Midbrain (tissue), 1 donor: ENCODE measurements around the gene GPT2.

ENCODE experiments used
- DNase-seq: peaks from one replicate; lab custom pipeline; 2025; lab: John Stamatoyannopoulos, UW

Gene GPT2

DNA sequence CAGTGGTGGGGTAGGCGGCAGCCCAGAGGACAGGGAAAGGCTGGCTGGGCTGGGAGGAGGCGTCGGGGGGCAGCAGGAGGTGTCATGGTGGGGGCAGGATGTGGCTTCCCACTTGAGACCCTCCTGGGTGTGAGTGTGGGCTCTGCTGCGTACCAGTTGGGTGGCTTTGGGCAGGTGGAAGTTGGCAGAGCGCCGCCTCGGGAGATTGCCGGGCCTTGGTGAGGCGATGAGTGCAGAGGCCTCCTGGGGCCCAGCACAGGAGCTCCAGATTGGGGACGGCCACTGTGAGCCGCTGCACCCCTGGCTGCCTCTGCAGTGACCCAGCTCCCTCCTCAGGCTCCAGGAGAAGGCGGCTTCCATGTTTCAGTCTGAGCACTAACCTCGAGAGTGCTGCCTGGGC, 13.8 kb downstream of the GPT2 start:
- no peak for DNase-seq

- DNase-seq = no peak
These were observed 15.4 kb downstream of the GPT2 start for GRCh38 chr16:46899443-46900143.

- DNase-seq = no peak
These were observed 16.5 kb downstream of the GPT2 start for GRCh38 chr16:46900455-46901235.

- no peak for DNase-seq
These were observed 17.5 kb downstream of the GPT2 start for GRCh38 chr16:46901709-46902108.

DNA sequence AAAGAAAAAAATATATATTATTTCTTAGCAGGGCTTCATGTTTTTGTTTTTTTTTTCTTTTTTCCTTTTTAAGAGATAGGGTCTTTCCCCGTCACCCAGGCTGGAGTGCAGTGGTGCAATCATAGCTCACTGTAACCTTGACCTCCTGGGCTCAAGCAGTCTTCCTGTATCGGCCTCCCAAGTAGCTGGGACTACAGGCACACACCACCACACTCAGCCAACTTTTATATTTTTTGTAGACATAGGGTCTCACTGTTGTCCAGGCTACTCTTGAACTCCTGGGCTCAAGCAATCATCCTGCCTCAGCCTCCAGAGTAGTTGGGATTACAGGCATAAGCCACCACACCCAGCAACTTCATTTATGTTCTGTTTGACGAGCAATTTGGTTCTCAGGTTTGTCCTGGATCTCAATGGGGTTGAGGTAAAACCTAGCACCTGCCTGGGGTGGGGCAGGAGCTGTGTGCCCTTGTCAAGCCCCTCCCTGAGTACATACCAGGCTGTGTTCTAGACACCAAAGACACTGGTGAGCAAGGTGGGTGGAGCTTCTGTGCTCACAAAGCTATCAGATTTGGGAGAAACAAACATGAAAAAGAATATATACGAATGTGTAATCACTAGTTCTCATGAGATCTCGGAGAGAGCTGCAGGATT, 19.2 kb downstream of the GPT2 start:
- DNase-seq = no peak

DNA sequence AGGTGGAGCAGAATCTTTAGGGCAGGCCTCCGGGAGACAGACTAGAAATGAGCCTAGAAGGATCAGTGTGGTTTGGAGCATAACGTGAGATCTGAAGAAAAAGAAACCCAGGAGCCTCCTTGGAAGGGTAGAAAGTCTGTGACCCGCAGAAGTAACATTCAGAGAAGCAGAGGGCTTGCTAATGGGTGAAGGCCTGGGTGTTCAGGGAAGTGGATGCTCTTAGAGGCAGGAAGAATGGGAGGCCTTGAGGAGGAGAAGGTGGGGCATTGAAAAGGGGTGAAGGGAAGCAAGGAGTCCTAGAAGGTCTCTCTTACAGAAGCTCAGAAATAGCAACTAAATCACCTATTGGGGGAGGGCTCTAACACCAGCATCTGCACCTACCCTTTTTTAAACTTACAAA, 20.3 kb downstream of the GPT2 start:
- no peak for DNase-seq

DNA sequence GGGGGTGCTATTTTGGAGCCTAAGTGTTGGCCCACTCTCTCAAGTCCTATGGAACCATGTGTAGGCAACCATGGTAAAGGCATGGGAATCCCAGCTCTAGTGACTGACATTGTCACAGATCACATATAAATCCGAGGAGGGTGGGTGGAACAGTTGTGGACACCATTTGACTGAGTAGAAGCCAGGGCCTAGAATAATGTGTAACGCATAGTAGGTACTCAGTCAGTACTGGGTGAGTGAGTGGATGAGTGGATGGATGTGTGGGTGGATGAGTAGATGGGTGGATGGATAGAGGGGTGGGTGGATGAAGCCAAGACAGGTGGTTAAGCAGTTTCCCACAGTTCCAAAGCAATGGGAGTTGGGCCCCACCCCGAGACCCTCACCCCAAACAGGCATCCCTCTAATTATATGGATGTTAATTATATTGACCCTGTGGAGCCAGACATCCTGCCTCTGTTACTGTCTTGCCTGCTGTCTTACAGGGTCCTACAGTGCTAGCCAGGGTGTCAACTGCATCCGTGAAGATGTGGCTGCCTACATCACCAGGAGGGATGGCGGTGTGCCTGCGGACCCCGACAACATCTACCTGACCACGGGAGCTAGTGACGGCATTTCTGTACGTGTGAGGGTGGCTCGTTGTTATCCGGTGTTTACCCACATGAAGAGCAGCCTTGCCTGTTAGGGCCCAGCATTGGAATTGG, 22.3 kb downstream of the GPT2 start:
- DNase-seq = no peak

DNA sequence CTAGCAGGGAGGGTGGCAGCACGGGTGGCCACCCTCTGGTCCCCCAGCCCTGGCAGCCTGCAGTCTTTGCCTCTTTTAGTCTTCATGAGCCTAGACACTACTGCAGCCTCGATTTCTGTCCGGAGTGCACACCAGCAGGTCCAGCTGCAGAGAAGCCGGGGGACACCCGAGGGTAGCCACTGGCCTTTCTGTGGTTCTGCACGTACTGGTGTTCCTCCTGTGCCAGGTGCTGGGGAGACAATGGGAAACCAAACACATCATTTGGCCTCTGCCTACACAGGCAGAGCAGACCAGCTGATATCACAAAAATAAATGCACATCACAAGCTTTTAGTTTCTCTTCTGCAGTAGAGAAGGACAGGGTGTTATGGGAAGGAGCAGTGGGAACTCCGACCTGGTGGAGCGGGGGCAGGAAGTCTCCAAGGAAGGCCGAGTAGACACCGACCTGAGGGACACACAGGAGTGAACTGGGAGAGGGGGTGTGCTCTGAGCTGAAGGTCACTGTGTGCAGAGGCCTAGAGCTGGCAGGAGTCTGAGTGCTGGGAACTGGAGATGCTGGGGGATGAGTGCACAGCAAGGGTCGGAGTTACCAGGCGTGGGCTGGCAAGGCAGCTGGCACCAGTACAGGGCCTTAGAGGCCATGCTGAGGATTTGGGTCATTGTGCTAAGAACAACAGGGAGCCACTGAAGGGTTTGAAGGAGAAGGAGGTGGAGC, 23.1 kb downstream of the GPT2 start:
- no peak for DNase-seq

DNA sequence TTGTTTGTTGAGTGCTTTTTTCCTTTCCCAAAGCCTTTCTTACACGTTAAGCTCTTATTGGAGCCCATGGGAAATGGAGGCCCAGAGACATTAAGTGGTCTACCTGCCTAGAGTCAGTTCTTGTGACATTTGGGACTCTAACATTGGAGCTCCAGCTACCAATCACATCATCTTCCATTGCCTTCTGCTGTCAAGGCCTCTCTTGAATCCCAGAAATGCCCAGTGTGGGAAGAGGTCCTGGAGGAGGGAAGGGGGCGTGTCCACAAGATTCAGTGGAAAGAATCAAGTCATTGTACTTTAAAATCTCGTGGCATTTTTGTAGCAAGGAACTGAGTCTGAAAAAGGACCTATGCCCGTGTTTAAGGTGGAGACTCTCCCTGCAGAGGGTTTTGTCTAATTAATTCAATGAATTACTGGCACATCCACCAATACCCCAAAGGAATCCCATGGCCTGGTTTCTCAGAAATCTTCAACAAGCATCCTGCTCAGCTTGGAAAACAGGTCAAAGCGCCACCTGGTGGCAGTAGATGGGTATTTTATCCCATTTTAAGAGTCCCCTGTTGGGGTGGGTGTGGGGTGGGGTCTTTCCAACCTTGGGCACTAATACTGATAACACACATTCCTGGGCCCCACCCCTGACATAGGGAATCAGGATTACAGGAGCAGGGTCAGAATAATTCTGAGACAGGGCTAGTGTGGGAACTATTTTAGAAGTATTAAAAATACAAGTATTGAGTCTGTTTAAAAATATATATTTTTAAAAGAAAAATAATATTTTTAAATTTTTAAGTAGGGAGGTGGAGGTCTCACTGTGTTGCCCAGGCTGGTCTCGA, 24.6 kb downstream of the GPT2 start:
- peak; percentile 67 for DNase-seq

DNA sequence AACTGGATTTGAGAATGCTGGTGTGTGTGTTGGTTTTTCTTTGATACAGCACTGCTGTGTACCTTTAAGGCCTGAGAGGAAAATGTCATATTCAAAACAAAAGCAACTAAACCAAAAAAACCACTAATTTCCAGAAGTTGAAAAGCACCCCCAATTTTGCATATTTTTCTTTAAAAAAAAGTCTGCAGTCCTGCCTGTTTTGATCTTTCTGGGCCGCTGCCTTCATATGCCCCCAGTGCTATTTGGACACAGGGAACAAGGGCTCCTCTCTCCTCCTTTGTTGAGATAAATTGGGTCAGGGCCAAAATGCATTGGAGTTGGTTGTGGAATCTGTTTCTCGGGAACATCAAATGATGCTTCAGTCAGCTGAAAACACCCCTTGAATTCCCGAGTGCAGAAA, 26.9 kb downstream of the GPT2 start:
- peak; percentile 81 for DNase-seq

DNA sequence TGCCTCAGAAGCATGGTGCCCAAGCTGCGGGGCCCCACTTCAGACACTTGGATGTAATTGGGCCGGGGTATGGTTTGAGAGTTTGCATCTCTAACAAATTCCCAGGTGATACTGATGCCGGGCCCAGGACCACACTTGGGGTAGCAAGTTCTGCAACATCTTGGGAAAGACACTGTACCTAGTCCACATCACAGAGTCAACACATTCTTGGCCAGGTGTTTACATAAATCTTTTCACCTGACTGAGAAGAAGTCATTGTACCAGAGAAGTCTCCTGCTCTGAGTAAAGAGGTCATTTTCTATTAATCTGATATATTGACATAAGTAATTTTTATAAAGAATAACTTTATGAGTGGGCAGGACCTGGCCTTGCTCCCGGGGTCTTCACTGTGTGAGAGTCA, 27.5 kb downstream of the GPT2 start:
- no peak for DNase-seq

DNA sequence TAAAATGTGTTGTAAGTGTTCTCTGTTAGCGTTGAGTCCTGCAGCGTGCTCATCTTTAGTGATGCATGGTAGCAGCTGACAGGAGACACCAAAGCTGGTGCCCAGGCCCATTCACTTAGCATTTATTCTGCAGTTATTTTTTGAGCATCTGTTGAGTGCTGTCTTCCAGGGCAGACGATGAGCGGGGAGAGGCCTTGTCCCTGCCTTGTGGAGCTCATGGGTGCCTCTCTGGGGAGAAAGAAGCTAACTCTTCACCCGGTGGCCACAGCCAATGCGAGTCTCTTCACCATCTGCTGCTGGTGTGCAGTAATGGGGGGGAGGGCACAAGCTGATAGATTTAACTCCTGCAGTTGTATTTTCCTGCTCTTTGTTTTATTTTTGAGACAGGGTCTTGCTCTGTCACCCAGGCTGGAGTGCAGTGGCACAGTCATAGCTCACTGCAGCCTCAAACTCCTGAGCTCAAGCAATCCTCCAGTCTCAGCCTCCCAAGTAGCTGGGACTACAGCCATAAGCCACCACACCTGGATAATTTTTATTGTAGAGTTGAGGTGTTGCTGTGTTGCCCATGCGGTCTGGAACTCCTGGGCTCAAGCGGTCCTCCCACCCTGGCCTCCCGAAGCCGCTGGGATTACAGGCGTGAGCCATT, 30.5 kb downstream of the GPT2 start:
- no peak for DNase-seq

DNA sequence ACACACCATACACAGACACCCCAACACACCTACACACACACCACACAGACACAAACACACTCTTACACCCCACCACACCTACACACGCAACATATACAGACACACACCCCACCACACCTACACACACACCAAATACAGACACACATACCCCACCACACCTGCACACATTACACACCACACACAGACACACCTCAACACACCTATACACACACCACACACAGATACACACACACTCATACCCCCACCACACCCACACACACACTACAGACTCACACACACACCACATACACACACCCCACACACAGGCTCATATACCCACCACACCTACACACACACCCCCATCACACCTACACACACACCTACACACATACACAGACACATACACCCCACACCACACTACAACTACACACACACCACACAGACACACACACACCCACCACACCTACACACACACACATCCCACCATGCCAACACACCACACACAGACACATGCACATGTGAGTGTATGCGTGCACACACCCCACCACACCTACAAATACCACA, 31.4 kb downstream of the GPT2 start:
- DNase-seq = no peak

DNA sequence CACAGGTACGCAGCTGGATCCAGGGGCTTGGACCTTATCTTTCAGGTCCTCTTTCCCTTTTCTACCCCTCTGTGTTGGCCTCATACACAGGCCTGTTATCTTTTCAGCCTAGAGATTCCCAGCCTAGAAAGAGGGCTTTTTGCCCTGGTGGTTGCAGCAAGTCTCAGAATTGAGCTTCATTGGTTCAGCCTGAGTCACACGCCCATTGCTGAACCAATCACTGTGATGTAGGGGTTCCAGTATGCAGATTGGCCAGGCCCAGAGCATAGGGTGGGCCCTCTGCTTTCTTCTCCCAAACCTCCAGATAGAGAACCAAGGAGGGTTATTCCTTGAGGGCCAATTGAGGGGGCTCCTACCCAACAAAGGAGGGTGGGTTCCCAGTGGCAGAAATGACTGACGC, 32.8 kb downstream of the GPT2 start:
- DNase-seq = no peak

DNA sequence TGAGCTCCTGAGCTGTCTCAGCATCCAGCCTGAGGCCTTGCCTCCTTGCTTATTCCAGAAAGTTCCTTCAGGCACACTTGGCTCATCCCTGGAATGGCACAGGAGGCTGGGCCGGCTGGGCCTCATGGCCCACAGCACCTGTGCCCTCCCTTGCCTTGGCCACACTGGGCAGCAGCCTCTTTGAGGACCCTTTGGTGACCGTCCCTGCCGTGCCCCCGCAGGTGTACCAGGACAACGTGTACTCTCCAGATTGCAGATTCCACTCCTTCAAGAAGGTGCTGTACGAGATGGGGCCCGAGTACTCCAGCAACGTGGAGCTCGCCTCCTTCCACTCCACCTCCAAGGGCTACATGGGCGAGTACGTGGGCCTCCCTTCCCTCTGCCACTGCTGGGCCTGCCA, 34.2 kb downstream of the GPT2 start:
- DNase-seq = no peak

GRCh38 chr16:46918905-46919792, 35.0 kb downstream of the GPT2 start:
- DNase-seq = no peak

DNA sequence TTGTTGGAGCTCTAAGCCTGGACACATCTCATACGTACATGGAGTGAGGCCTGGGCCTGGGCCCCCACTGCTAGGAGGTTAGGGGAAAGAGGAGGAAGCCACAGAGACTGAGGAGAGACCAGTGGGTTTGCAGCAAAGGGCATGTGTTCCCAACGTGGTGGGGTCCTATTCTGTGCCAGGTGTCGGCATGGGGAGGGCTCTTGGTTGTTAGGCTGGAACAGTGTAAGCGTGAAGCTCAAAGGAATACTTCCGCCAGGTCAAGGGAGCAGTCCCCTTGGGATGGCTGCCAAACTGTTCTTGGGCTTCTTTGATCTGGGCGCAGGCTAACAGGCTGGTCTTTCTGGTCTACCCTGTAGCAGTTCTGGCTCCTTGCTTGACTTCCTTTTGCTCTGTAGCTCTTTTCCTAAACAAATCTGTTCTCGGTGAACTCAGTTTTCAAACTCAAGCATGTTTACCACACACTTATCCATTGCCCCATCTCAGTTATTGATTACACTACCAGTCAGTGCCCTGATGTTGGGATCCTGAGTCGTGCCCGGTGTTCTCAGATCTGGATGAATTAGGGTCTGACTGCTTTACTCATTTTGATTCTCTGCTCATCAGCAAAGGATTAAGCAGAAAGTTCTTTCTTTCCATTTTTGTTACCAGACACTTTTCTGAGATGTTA, 36.4 kb downstream of the GPT2 start:
- DNase-seq = peak; percentile 31

DNA sequence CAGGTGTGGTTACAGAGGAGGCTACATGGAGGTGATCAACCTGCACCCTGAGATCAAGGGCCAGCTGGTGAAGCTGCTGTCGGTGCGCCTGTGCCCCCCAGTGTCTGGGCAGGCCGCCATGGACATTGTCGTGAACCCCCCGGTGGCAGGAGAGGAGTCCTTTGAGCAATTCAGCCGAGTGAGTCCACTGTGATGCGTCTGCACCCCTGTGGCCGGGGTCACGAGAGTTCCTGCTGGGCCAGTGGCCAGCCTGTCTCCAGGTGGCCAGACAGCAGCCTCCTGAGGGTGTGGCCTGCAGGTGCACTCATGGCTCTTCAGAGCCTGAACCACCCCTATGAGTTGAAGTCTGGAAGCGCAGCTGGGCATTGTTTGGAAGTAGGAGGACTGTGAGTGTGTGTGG, 38.1 kb downstream of the GPT2 start:
- no peak for DNase-seq
